GM23338 (cell line): Measurements from ENCODE around the gene ANKS1B. TPM values are rescaled to one million over a fixed set of nuclear protein-coding genes. Genes with fewer than 3 reads are reported as not detected.

Source experiments
- ATAC-seq: fragments of 200-7000 bp; cut with Tn5 transposase; 3 replicates; pipeline ENCODE4 v1.9.1; 2020
- DNase-seq: peaks from one replicate; pipeline ENCODE4 v3.0.0-alpha.2; 2015; ENCODE audit warnings: low spot score
- H2AFZ ChIP-seq: fragments of 200-600 bp; sonication (generic); 2 replicates; pipeline ENCODE4 v1.8.0; 2016; ENCODE audit warnings: antibody characterized with exemption, mild to moderate bottlenecking, moderate library complexity
- H3F3A ChIP-seq: fragments of 200-600 bp; sonication (generic); replicated peaks from 2 replicates; pipeline ENCODE4 v1.8.0; 2017; ENCODE audit warnings: antibody characterized with exemption, mixed run types, low read depth
- H3K27ac ChIP-seq: fragments of 200-600 bp; sonication (generic); 2 replicates; pipeline ENCODE4 v1.6.1; 2016; ENCODE audit warnings: low read depth
- H3K27me3 ChIP-seq: fragments of 200-600 bp; sonication (generic); 2 replicates; pipeline ENCODE4 v1.8.0; 2016; ENCODE audit warnings: mild to moderate bottlenecking, mixed run types, moderate library complexity; ENCODE audit not compliant: insufficient read depth
- H3K36me3 ChIP-seq: fragments of 200-600 bp; sonication (generic); 2 replicates; pipeline ENCODE4 v1.8.0; 2016; ENCODE audit warnings: mild to moderate bottlenecking; ENCODE audit not compliant: insufficient read depth
- H3K4me1 ChIP-seq: fragments of 200-600 bp; sonication (generic); 2 replicates; pipeline ENCODE4 v1.8.0; 2016; ENCODE audit warnings: mild to moderate bottlenecking, moderate library complexity; ENCODE audit not compliant: insufficient read depth
- H3K4me2 ChIP-seq: fragments of 200-600 bp; sonication (generic); 2 replicates; pipeline ENCODE4 v1.7.1; 2017; ENCODE audit warnings: mixed run types
- H3K4me3 ChIP-seq: fragments of 200-600 bp; sonication (generic); 2 replicates; pipeline ENCODE4 v1.6.1; 2016; ENCODE audit warnings: mixed run types
- H3K79me2 ChIP-seq: fragments of 200-600 bp; sonication (generic); replicated peaks from 2 replicates; pipeline ENCODE4 v1.8.0; 2017; ENCODE audit warnings: mild to moderate bottlenecking; ENCODE audit not compliant: insufficient read depth
- H3K9me2 ChIP-seq: fragments of 200-600 bp; sonication (generic); 2 replicates; pipeline ENCODE4 v1.8.0; 2017; ENCODE audit not compliant: insufficient read depth
- H4K20me1 ChIP-seq: fragments of 200-600 bp; sonication (generic); replicated peaks from 2 replicates; pipeline ENCODE4 v1.8.0; 2017; ENCODE audit warnings: mild to moderate bottlenecking; ENCODE audit not compliant: insufficient read depth
- H3K27ac Mint-ChIP-seq: 2 replicates; pipeline ENCODE4 v1.8.0; 2020; ENCODE audit warnings: inconsistent platforms, mild to moderate bottlenecking, moderate library complexity, mixed read lengths
- H3K27me3 Mint-ChIP-seq: 3 replicates; pipeline ENCODE4 v1.8.0; 2022; ENCODE audit warnings: low read depth, mild to moderate bottlenecking, moderate library complexity, mixed read lengths, inconsistent platforms; ENCODE audit not compliant: insufficient read depth, poor library complexity
- H3K36me3 Mint-ChIP-seq: 3 replicates; pipeline ENCODE4 v1.8.0; 2021; ENCODE audit warnings: low read depth, mild to moderate bottlenecking, inconsistent platforms, moderate library complexity, mixed read lengths
- H3K4me1 Mint-ChIP-seq: 3 replicates; pipeline ENCODE4 v1.8.0; 2020; ENCODE audit warnings: mild to moderate bottlenecking, inconsistent platforms, mixed read lengths
- H3K4me3 Mint-ChIP-seq: 3 replicates; pipeline ENCODE4 v1.8.0; 2021; ENCODE audit warnings: moderate library complexity, mild to moderate bottlenecking, inconsistent platforms, mixed read lengths
- H3K9me3 Mint-ChIP-seq: 3 replicates; pipeline ENCODE4 v1.8.0; 2020; ENCODE audit warnings: moderate library complexity, mild to moderate bottlenecking, inconsistent platforms, mixed read lengths
- CREB1 ChIP-seq: fragments of 250-450 bp; sonication (Bioruptor Pico); IDR thresholded peaks from 2 replicates; pipeline ENCODE4 v1.5.0; 2020; ENCODE audit warnings: low read depth, mild to moderate bottlenecking, moderate library complexity
- CTCF ChIP-seq, 2 experiments: fragments of 200-600 bp in 1 of 2; sonication (generic) in 1 of 2; conservative IDR thresholded peaks; 2 replicates each; pipeline versions ENCODE4 v1.5.1 to v1.6.1; 2016 to 2017; ENCODE audit warnings: antibody characterized with exemption in 2 of 2, low read depth in 2 of 2, mild to moderate bottlenecking in 2 of 2, moderate library complexity in 1 of 2
- ETS1 ChIP-seq: IDR thresholded peaks from 2 replicates; pipeline ENCODE4 v1.6.1; 2016; ENCODE audit warnings: antibody characterized with exemption
- EZH2 ChIP-seq: fragments of 200-600 bp; sonication (generic); IDR thresholded peaks from one replicate; pipeline ENCODE4 v1.8.0; 2017; ENCODE audit warnings: antibody characterized with exemption, mild to moderate bottlenecking, low read depth; ENCODE audit not compliant: unreplicated experiment
- EZH2phosphoT487 ChIP-seq: fragments of 200-600 bp; sonication (generic); IDR thresholded peaks from one replicate; pipeline ENCODE4 v1.8.1; 2018; ENCODE audit warnings: antibody characterized with exemption; ENCODE audit not compliant: unreplicated experiment
- JUNB ChIP-seq: IDR thresholded peaks from one replicate; pipeline ENCODE4 v1.6.1; 2016; ENCODE audit warnings: antibody characterized with exemption; ENCODE audit not compliant: unreplicated experiment
- NANOG ChIP-seq: IDR thresholded peaks from 2 replicates; pipeline ENCODE4 v1.6.1; 2016; ENCODE audit warnings: antibody characterized with exemption, borderline replicate concordance
- POLR2AphosphoS5 ChIP-seq: IDR thresholded peaks from 2 replicates; pipeline ENCODE4 v1.6.1; 2016; ENCODE audit warnings: antibody characterized with exemption, low read depth
- REST ChIP-seq: IDR thresholded peaks from one replicate; pipeline ENCODE4 v1.6.1; 2018; ENCODE audit warnings: antibody characterized with exemption; ENCODE audit not compliant: unreplicated experiment
- STAT1 ChIP-seq: IDR thresholded peaks from one replicate; pipeline ENCODE4 v1.6.1; 2016; ENCODE audit warnings: antibody characterized with exemption; ENCODE audit not compliant: unreplicated experiment
- ZNF114 ChIP-seq: fragments of 250-450 bp; sonication (Bioruptor Pico); IDR thresholded peaks from 2 replicates; pipeline ENCODE4 v1.5.0; 2020; ENCODE audit warnings: mild to moderate bottlenecking, moderate library complexity
- ZNF331 ChIP-seq: fragments of 250-450 bp; sonication (Bioruptor Pico); IDR thresholded peaks from 2 replicates; pipeline ENCODE4 v1.5.0; 2020; ENCODE audit warnings: low read depth, mild to moderate bottlenecking, moderate library complexity
- ZNF462 ChIP-seq: fragments of 250-450 bp; sonication (Bioruptor Pico); IDR thresholded peaks from 2 replicates; pipeline ENCODE4 v1.5.0; 2020; ENCODE audit warnings: mild to moderate bottlenecking, moderate library complexity
- polyA plus RNA-seq: library from polyadenylated mRNA; unstranded; fragments of >200 nt; fragmentation: Nextera tagmentation; extraction: Ambion mirVana; gene quantifications from 2 replicates; pipeline ENCODE4 v1.2.1, GENCODE V29; 2016
- total RNA-seq: library from RNA; depleted of rRNA; stranded (reverse); fragments of >200 nt; shearing (Covaris generic); gene quantifications from 2 replicates; pipeline ENCODE4 v1.2.3, GENCODE V29; 2014

ANKS1B gene
- total and polyA plus RNA-seq, 2 experiments from 2014 or later = 4.3 to 5.8 TPM

- no peaks in the 10 kb centered on the region for H3K9me2 ChIP-seq
- no peak for DNase-seq
Observed at GRCh38 chr12:99381992-99382391, 602.7 kb downstream of the ANKS1B start.

More at GRCh38 chr12:99381992-99382391, 602.7 kb downstream of the ANKS1B start:
- no peak for ATAC-seq
- Mint-ChIP-seq H3K4me1 (no peaks in the 10 kb centered on the region; the same call in 2 of the 3 replicates), H3K36me3 (no peaks in the 10 kb centered on the region), H3K4me3 (no peak overlapping the region), H3K27me3 (peaks cover 1% of the 10 kb centered on the region), H3K9me3 (no peaks in the 10 kb centered on the region), H3K27ac (no peak overlapping the region)
- no peaks in the 10 kb centered on the region for H4K20me1 ChIP-seq
- no peak overlapping the region for H2AFZ ChIP-seq
- peaks cover 7% of the 10 kb centered on the region; the same call in 1 of the 2 replicates for H3K4me1 ChIP-seq
- TF ChIP-seq ZNF462 (CRISPR knock-in tag) (no peak), ZNF331 (CRISPR knock-in tag) (no peak), STAT1 (no peak), CTCF (conservative IDR thresholded peaks at IDR 0.05; ENCODE audit: low read depth in 2 of 2) (no peak), NANOG (no peak), CREB1 (CRISPR knock-in tag) (no peak), EZH2phosphoT487 (no peak), ETS1 (no peak), POLR2AphosphoS5 (no peak), EZH2 (no peak), REST (no peak), JUNB (no peak), ZNF114 (CRISPR knock-in tag) (no peak)
- no peak overlapping the region for H3K27ac ChIP-seq
- H3K36me3 ChIP-seq = no peaks in the 10 kb centered on the region
- no peaks in the 10 kb centered on the region for H3K79me2 ChIP-seq
- no peaks in the 10 kb centered on the region for H3F3A ChIP-seq
- no peak overlapping the region for H3K4me3 ChIP-seq
- H3K27me3 ChIP-seq = no peaks in the 10 kb centered on the region
- no peak overlapping the region for H3K4me2 ChIP-seq
